GM12801 (cell line): Measurements from ENCODE around the gene UBAP2L.

Source experiments
- TF ChIP-seq, protein P1 (sequence below): IDR thresholded peaks from one replicate; pipeline ENCODE4 v1.5.1; 2011; ENCODE audit warnings: control low read depth; ENCODE audit not compliant: insufficient read length; ENCODE audit errors: extremely low read depth

Gene UBAP2L

DNA sequence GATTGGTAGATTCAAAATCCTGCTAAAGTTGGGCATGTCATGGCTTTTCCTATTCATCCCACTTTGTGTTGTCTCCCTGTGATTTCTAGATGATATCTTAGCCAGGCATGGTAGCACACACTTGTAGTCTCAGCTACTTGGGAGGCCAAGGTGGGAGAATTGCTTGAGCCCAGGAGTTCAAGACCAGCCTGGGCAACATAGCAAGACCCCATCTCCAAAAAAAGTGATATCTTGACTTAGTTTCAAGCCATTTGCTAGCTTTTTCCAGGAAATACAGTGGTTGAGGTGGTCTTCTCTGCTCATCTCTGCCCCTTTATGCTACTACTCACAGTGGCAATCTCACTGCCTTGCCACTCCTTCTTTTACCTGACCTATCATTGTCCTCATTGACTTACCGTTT is 39.4 kb downstream of the UBAP2L start:
- TF ChIP-seq, protein P1, sequence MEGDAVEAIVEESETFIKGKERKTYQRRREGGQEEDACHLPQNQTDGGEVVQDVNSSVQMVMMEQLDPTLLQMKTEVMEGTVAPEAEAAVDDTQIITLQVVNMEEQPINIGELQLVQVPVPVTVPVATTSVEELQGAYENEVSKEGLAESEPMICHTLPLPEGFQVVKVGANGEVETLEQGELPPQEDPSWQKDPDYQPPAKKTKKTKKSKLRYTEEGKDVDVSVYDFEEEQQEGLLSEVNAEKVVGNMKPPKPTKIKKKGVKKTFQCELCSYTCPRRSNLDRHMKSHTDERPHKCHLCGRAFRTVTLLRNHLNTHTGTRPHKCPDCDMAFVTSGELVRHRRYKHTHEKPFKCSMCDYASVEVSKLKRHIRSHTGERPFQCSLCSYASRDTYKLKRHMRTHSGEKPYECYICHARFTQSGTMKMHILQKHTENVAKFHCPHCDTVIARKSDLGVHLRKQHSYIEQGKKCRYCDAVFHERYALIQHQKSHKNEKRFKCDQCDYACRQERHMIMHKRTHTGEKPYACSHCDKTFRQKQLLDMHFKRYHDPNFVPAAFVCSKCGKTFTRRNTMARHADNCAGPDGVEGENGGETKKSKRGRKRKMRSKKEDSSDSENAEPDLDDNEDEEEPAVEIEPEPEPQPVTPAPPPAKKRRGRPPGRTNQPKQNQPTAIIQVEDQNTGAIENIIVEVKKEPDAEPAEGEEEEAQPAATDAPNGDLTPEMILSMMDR = no peak

DNA sequence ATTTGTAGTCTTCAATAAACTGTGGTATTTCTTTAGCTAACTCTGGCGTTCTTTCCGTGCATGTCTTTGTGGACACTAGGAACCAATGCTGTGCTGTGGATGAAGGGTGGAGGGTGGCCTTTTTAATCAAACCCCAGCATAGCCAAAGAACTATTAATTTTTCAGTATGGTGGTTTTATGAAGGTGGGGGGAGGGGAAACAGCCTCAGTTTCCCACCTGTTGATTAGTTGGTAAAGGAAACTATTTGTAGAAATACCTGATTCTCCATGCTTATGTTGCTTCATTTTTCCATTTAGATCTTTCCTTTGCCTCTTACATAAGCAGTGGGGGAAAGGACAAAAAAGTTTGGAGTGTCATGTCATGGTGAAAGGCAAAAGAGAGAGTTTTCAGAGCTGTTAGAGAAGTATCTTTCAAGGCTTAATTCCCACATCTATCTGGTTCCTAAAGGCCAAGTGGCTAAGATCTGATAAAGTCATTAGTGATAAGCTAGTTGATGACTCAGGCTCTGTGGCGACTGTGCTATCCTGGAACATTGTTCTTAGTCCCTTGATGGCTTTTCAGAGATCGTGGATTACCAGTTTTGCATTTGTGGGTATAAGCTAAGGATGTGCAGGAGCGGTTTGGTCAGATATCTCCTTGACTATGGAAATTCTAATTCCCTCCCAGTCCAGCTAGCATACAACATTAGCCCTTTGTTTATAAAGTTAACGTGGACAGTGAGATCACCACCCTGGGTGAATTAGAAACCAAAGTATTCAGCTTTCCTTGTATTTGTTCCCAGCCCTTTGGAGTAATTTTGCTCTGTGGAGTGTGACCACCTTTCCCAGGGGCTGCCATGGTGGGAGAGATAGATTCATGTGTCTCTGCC is 42.9 kb downstream of the UBAP2L start:
- TF ChIP-seq, protein P1 = no peak

DNA sequence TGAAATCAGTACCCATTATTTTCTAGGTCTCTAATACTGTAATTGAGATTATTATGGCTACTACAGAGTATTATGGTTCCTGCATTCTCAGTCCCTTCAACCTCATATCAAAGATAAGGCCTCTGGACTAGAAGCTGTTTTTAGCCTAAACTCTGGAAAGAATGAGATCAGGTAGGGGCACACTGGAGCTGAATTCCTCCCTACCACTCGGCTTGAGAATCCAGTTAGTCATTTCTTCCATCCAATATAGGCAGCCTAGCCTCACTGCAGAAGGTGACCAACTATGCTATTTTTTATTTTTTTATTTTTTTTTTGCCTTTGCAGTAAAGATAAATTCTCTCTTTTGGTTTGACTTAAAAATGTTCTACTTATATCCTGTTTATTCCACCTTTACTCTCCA is 43.7 kb downstream of the UBAP2L start:
- TF ChIP-seq, protein P1 = no peak

DNA sequence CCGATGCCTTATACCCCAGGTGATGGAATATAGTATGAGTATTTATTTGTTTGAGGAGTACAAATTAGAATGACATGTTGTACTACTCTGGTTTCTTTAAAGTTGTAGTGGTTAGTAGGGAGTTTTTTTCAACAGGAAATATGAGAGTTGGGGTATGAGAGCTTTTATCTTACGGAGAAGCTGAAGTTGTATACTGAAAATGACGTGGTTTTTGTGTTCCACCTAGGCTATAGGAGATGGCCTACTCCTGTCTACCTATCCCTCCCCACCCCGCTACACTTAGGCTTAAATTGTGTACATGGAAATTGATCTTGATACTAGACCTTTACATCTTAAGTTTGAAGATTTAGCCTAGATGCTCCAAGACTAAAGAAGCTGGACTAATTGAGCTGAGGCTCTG is 44.8 kb downstream of the UBAP2L start:
- TF ChIP-seq, protein P1 = no peak

DNA sequence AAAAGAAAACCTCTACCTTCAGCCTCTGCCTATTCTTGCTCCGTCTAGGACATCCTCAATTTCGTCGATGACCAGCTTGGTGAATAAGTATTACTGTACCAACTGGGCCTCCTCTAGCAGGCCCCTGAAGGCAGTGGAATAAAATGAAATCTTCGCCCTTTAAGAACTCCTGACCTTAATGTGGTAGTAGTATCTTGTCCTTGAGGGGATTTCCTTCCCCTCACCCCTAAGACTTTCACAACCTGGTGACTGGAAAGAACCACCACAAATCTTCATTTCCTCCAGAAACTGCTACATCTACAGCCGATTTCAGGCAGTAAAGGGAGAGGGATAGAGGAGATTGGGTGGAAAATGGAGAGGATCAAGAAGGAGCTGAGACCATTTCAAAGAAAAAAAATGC is 50.1 kb downstream of the UBAP2L start:
- TF ChIP-seq, protein P1 = no peak

DNA sequence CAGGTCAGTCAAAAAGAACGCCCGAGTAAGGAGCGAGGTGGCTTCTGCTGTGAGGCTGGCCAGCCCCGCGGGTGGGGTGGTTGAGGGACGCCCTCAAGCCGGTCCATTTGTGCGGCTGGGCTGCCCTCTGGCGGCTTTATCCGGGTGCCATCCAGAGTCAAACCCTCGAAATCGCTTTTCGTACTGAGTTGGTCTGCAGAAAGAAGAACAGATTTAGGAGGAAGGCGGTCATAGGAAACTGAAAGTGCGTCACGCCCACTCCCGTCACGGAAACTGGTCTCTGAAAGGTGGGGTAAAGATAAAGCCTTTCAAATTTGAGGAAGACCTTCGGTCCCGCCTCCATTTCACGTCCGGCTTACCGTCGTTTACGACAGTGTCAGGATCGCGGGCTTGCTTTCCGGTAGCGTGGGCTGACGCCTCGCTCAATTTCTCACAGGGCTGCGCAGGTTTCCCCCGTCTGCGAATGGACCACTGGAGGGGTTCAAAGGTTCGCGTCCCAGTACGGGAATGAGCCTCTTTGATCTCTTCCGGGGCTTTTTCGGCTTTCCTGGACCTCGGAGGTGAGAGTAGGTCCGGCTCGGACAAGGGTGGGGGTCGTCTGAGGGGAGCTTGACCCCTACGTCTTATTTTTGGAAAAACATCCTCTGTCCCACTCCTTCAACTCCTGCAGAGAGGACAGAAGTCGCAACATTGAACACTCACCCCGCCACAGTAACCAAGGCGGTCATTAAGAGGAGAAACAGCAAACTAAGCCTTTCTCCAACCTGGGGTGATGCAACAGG is 51.7 kb downstream of the UBAP2L start, which contains the start of gene HAX1:
Gene HAX1, plus strand, starts transcription at position 413 of the 782 bp plus-strand sequence. Its CDS starts 95 bp downstream, at position 508.
- TF ChIP-seq, protein P1 = peak; percentile 26

DNA sequence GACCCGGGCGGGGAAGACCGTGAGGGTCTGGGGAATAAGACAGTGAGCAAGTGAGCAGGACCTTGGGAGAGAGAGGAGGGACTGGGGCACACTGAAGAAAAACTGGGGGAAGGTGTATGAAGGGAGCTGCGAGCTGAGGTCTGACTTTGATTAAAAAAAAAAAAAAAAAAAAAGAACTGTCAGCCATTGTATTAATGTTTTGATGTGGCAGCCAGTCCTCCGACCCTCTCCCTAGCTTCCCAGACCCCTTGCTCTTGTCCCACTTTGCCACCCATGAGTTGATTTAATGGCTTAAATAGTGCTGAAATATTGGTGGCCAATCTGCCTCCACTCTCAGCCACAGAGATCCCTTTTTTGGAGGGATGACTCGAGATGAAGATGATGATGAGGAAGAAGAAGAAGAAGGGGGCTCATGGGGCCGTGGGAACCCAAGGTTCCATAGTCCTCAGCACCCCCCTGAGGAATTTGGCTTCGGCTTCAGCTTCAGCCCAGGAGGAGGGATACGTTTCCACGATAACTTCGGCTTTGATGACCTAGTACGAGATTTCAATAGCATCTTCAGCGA is 52.3 kb downstream of the UBAP2L start:
- TF ChIP-seq, protein P1 = no peak
